SK-N-SH (cell line): ENCODE results near the gene FAM107A. TPM values are rescaled to one million over a fixed set of nuclear protein-coding genes. Genes with fewer than 3 reads are reported as not detected.

ENCODE experiments used
- CTCF ChIA-PET: fragments of 300-600, 350-600 bp; formaldehyde crosslinking; extraction: SDS; loops from one replicate; lab custom pipeline; 2021; lab: Yijun Ruan, JAX
- POLR2A ChIA-PET: fragments of 350-600 bp; sonication (Branson Sonifier 250); formaldehyde crosslinking; extraction: SDS; loops from one replicate; lab custom pipeline; 2020; ENCODE audit warnings: antibody characterized with exemption, inconsistent platforms; lab: Yijun Ruan, JAX
- DNase-seq: peaks from one replicate; pipeline ENCODE4 v3.0.0; 2012
- H2AFZ ChIP-seq: fragments of 200-600 bp; sonication (generic); 2 replicates; pipeline ENCODE4 v1.8.1; 2016; ENCODE audit warnings: antibody characterized with exemption, mild to moderate bottlenecking, low read depth
- H3F3A ChIP-seq: fragments of 200-600 bp; sonication (generic); replicated peaks from 2 replicates; pipeline ENCODE3; 2016; ENCODE audit warnings: antibody characterized with exemption, mild to moderate bottlenecking; ENCODE audit not compliant: insufficient read depth
- H3K27ac ChIP-seq, 2 experiments: fragments of 200-500 bp in 1 of 2; fragments of 200-600 bp in 1 of 2; sonication (Bioruptor generic) in 1 of 2; sonication (generic), shearing (Covaris generic) in 1 of 2; 2 replicates each; pipeline versions ENCODE4 v1.5.1 to v1.6.1; 2014 to 2016; ENCODE audit warnings: low read depth in 2 of 2, inconsistent platforms in 1 of 2, low read length in 1 of 2, mild to moderate bottlenecking in 1 of 2, mixed read lengths in 1 of 2
- H3K27me3 ChIP-seq: fragments of 200-600 bp; sonication (generic), shearing (Covaris generic); 2 replicates; pipeline ENCODE4 v1.6.1; 2016; ENCODE audit warnings: mixed run types; ENCODE audit not compliant: insufficient read depth
- H3K36me3 ChIP-seq, 2 experiments: fragments of 200-500 bp in 1 of 2; fragments of 200-600 bp in 1 of 2; sonication (Bioruptor generic) in 1 of 2; sonication (generic) in 1 of 2; replicated peaks in 1 of 2; 2 replicates each; pipeline versions ENCODE3 to v1.5.1; 2014 to 2016; ENCODE audit warnings: low read length in 1 of 2, mild to moderate bottlenecking in 1 of 2; ENCODE audit not compliant: insufficient read depth in 2 of 2, control insufficient read depth in 1 of 2
- H3K4me1 ChIP-seq, 2 experiments: fragments of 200-500 bp in 1 of 2; fragments of 200-600 bp in 1 of 2; sonication (Bioruptor generic) in 1 of 2; sonication (generic), shearing (Covaris generic) in 1 of 2; 2 replicates each; pipeline versions ENCODE4 v1.5.1 to v1.6.1; 2014 to 2016; ENCODE audit warnings: low read depth in 1 of 2, low read length in 1 of 2, mixed run types in 1 of 2; ENCODE audit not compliant: insufficient read depth in 2 of 2, control insufficient read depth in 1 of 2
- H3K4me2 ChIP-seq: fragments of 200-600 bp; sonication (generic), shearing (Covaris generic); 2 replicates; pipeline ENCODE4 v1.6.1; 2017; ENCODE audit warnings: mixed run types
- H3K4me3 ChIP-seq, 2 experiments: fragments of 200-500 bp in 1 of 2; fragments of 200-600 bp in 1 of 2; sonication (Bioruptor generic) in 1 of 2; sonication (generic), shearing (Covaris generic) in 1 of 2; 2 replicates each; pipeline versions ENCODE4 v1.5.1 to v1.8.1; 2014 to 2016; ENCODE audit warnings: low read depth in 2 of 2, inconsistent platforms in 1 of 2, low read length in 1 of 2, mild to moderate bottlenecking in 1 of 2, mixed read lengths in 1 of 2, moderate library complexity in 1 of 2
- H3K79me2 ChIP-seq: fragments of 200-600 bp; sonication (generic); 2 replicates; pipeline ENCODE4 v1.8.1; 2017; ENCODE audit warnings: mild to moderate bottlenecking; ENCODE audit not compliant: insufficient read depth
- H3K9ac ChIP-seq: fragments of 200-600 bp; sonication (generic); 2 replicates; pipeline ENCODE4 v1.6.1; 2017; ENCODE audit warnings: mixed run types
- H3K9me2 ChIP-seq: fragments of 200-600 bp; sonication (generic); 2 replicates; pipeline ENCODE4 v1.6.1; 2017; ENCODE audit warnings: mixed run types
- H3K9me3 ChIP-seq: fragments of 200-600 bp; sonication (generic); 2 replicates; pipeline ENCODE4 v1.6.1; 2017; ENCODE audit warnings: mixed run types, mild to moderate bottlenecking, moderate library complexity
- H4K20me1 ChIP-seq: fragments of 200-600 bp; sonication (generic); 2 replicates; pipeline ENCODE4 v1.6.1; 2017; ENCODE audit warnings: mild to moderate bottlenecking, mixed run types; ENCODE audit not compliant: insufficient read depth
- FOXJ3 ChIP-seq: sonication (generic); formaldehyde crosslinking; IDR thresholded peaks from 2 replicates; pipeline ENCODE4 v1.5.1; 2020; ENCODE audit warnings: mild to moderate bottlenecking, missing genetic modification reagents
- GATA2 ChIP-seq: sonication (generic); formaldehyde crosslinking; IDR thresholded peaks from 2 replicates; pipeline ENCODE4 v1.5.0; 2020; ENCODE audit warnings: mild to moderate bottlenecking, missing genetic modification reagents
- MXI1 ChIP-seq: IDR thresholded peaks from 2 replicates; pipeline ENCODE4 v1.6.1; 2012; ENCODE audit warnings: mild to moderate bottlenecking, low read depth, low read length, improper control_type of control experiment
- POLR2AphosphoS5 ChIP-seq: IDR thresholded peaks from 2 replicates; pipeline ENCODE4 v1.6.1; 2012; ENCODE audit warnings: low read depth, low read length
- RAD21 ChIP-seq: IDR thresholded peaks from 2 replicates; pipeline ENCODE4 v1.6.1; 2012; ENCODE audit warnings: mild to moderate bottlenecking, low read length
- RXRA ChIP-seq: IDR thresholded peaks from 2 replicates; pipeline ENCODE4 v1.4.0; 2012; ENCODE audit warnings: low read depth, mild to moderate bottlenecking, borderline replicate concordance
- USF2 ChIP-seq: fragments of 150-350 bp; IDR thresholded peaks from 2 replicates; pipeline ENCODE4 v1.6.1; 2017; ENCODE audit warnings: antibody characterized with exemption, low read length, low read depth, borderline replicate concordance
- WGBS: methylation state at CpG from one replicate; pipeline ENCODE4 v1.1.6; 2017; ENCODE audit warnings: low lambda C conversion rate; 5-methylcytosine and 5-hydroxymethylcytosine counted together
- polyA plus RNA-seq, 3 experiments: library from polyadenylated mRNA; depleted of rRNA; stranded (reverse); fragments of >200 nt; gene quantifications; 2 replicates each; pipeline ENCODE4 v1.2.3, GENCODE V29; 2012
- TF ChIP-seq, protein P1 (sequence below): IDR thresholded peaks from 2 replicates; pipeline ENCODE4 v1.6.1; 2012; ENCODE audit warnings: mild to moderate bottlenecking, low read depth, low read length, moderate library complexity

Gene FAM107A
- polyA plus RNA-seq, 1 of the 3 experiments (the other 2 are of a cell fraction), result 0.02 TPM

DNA sequence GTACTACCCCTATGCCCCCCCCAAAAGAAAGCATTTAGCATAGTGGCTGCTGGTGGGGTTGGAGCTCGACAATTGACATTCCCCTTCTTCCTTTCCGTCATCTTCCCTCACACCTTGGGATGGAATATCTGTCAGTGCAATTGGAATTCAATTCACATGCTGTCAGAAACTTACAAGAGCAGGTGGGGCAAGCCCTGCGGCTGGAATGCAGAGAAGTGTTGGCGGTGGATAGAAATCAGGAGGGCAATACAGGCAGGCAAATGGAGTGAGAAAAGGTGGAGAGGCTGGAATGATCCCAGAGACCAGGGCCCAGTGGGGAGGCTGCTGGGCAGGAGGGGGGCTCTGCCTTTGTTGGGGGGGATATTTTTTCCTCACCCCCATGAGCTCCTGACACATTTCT is 45.2 kb upstream of the FAM107A start:
- no peak overlapping the region for H2AFZ ChIP-seq
- H3F3A ChIP-seq, result no peaks in the 10 kb centered on the region
- no peak overlapping the region for H3K4me2 ChIP-seq
- no peaks in the 10 kb centered on the region for H3K9me3 ChIP-seq
- no peak overlapping the region for H3K27ac ChIP-seq
- no peak overlapping the region for H3K4me3 ChIP-seq
- no peaks in the 10 kb centered on the region for H4K20me1 ChIP-seq
- POLR2A ChIA-PET, result no interaction called here
- WGBS, result 83% methylated on average over 4 of the region's 4 CpGs
- no peaks in the 10 kb centered on the region for H3K27me3 ChIP-seq
- DNase-seq, result no peak
- H3K9ac ChIP-seq, result no peak overlapping the region
- no peaks in the 10 kb centered on the region for H3K9me2 ChIP-seq
- TF ChIP-seq POLR2AphosphoS5 (no peak), FOXJ3 (CRISPR knock-in tag) (no peak), RAD21 (no peak)
- TF ChIP-seq, all 33 proteins: peak for 0
- CTCF ChIA-PET, result interaction anchor here (0.9 to 16.4 kb wide), 7 partner anchors 9 to 322 kb away, joined by 3 to 446 read pairs (median 3); partner anchors contain the start of gene FAM107A
- no peaks in the 10 kb centered on the region for H3K79me2 ChIP-seq
- no peaks in the 10 kb centered on the region for H3K36me3 ChIP-seq
- peaks cover 3 to 13% of the 10 kb centered on the region in 2 experiments; a peak in 2 of 4 replicates for H3K4me1 ChIP-seq

DNA sequence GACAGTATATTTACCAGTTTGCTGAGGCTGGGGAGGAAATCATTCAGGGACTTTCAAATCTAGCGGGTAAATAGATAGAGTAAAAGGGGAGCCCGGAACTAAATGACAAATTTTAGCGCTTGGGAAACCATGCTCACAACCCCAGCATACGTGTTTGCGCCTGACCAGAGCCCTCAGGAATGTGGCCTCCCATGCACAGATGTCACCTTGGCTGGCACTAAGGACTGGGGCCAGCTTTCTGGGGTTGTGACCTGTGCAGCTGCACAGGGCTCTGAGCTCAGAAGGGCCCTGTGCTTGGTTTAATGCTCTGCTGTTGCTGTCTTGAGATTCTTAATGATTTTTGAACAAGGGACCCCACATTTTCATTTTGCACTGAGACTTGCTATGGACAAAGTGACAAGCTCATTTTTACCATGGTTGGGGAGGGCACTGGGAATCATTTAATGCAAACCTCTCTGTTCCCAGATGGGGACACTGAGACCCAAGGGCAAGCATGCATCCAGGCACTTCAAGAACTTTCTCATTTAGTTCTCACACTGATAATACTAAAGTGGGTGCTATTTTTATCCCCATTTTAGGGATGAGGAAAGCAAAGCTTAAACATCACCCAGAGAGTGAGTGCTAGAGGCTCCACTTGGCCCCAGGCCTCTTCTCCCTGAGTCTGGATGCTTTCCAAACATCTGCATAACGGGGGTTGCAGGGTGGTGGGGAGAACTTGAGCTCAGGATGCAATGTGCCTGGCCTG is 44.1 kb upstream of the FAM107A start:
- Histone ChIP-seq H3K9me3 (no peaks in the 10 kb centered on the region), H3K36me3 (no peaks in the 10 kb centered on the region), H3K4me1 (peaks cover 0 to 3% of the 10 kb centered on the region in 2 experiments; a peak in 1 of 4 replicates), H3F3A (no peaks in the 10 kb centered on the region), H3K9ac (no peak overlapping the region), H3K9me2 (no peaks in the 10 kb centered on the region), H2AFZ (no peak overlapping the region), H3K27ac (no peak overlapping the region), H4K20me1 (no peaks in the 10 kb centered on the region), H3K27me3 (no peaks in the 10 kb centered on the region), H3K79me2 (no peaks in the 10 kb centered on the region), H3K4me2 (no peak overlapping the region), H3K4me3 (no peak overlapping the region)
- no peak for TF ChIP-seq GATA2
- TF ChIP-seq USF2, result no peak
- TF ChIP-seq, protein P1, sequence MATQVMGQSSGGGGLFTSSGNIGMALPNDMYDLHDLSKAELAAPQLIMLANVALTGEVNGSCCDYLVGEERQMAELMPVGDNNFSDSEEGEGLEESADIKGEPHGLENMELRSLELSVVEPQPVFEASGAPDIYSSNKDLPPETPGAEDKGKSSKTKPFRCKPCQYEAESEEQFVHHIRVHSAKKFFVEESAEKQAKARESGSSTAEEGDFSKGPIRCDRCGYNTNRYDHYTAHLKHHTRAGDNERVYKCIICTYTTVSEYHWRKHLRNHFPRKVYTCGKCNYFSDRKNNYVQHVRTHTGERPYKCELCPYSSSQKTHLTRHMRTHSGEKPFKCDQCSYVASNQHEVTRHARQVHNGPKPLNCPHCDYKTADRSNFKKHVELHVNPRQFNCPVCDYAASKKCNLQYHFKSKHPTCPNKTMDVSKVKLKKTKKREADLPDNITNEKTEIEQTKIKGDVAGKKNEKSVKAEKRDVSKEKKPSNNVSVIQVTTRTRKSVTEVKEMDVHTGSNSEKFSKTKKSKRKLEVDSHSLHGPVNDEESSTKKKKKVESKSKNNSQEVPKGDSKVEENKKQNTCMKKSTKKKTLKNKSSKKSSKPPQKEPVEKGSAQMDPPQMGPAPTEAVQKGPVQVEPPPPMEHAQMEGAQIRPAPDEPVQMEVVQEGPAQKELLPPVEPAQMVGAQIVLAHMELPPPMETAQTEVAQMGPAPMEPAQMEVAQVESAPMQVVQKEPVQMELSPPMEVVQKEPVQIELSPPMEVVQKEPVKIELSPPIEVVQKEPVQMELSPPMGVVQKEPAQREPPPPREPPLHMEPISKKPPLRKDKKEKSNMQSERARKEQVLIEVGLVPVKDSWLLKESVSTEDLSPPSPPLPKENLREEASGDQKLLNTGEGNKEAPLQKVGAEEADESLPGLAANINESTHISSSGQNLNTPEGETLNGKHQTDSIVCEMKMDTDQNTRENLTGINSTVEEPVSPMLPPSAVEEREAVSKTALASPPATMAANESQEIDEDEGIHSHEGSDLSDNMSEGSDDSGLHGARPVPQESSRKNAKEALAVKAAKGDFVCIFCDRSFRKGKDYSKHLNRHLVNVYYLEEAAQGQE, result no peak
- no peak for TF ChIP-seq MXI1
- no peak for TF ChIP-seq RXRA
- no peak for TF ChIP-seq RAD21
- POLR2A ChIA-PET, result no interaction called here
- WGBS, result 87% methylated on average over 6 of the region's 6 CpGs
- CTCF ChIA-PET, result interaction anchor here (0.9 to 16.4 kb wide), 7 partner anchors 9 to 71 kb away, joined by 3 to 446 read pairs (median 6); partner anchors contain the start of gene FAM107A
- DNase-seq, result no peak
